EL (cell line): ENCODE data around the gene RPS6KC1.
"Not testable (repeated sequence)": the region's sequence is repeated elsewhere in the genome, so short reads cannot be mapped to it uniquely, and the experiment has no call there.

Experiments
- DNase-seq: peaks from one replicate; pipeline ENCODE4 v3.0.0-alpha.2; 2016

RPS6KC1 gene

GRCh38 chr1:213291526-213291925 is 240.5 kb downstream of the RPS6KC1 start:
- DNase-seq, result no peak

- no peak for DNase-seq
Measured at GRCh38 chr1:213292614-213293013, 241.6 kb downstream of the RPS6KC1 start.

- DNase-seq, result no peak
Measured at GRCh38 chr1:213295860-213296259, 244.8 kb downstream of the RPS6KC1 start.

GRCh38 chr1:213296558-213296957 is 245.5 kb downstream of the RPS6KC1 start:
- DNase-seq, result peak; percentile 8

- DNase-seq, result no peak
Measured at GRCh38 chr1:213297021-213297420, 246.0 kb downstream of the RPS6KC1 start.

GRCh38 chr1:213300433-213300832 is 249.4 kb downstream of the RPS6KC1 start:
- no peak for DNase-seq

- DNase-seq, result not testable (repeated sequence)
Measured at GRCh38 chr1:213301524-213301923, 250.5 kb downstream of the RPS6KC1 start.

- peak; percentile 30 for DNase-seq
Measured at GRCh38 chr1:213303286-213303685, 252.2 kb downstream of the RPS6KC1 start.

- DNase-seq, result no peak
Measured at GRCh38 chr1:213315571-213315970, 264.5 kb downstream of the RPS6KC1 start.

- not testable (repeated sequence) for DNase-seq
Measured at GRCh38 chr1:213318458-213318857, 267.4 kb downstream of the RPS6KC1 start.

- DNase-seq, result no peak
Measured at GRCh38 chr1:213320191-213320870, 269.3 kb downstream of the RPS6KC1 start.
